ENCODE results near the gene AKT1. TPM values are rescaled to one million over a fixed set of nuclear protein-coding genes. Genes with fewer than 3 reads are reported as not detected.

The AKT1 gene
- total and polyA plus RNA-seq, 2 of the 4 experiments (the other 2 are of a cell fraction) = 193 to 221 TPM

- ChIA-PET CTCF (no interaction called here), POLR2A (ENCODE audit: unreplicated experiment) (no interaction called here)
- Histone ChIP-seq H3K23ac (ENCODE audit: low read depth, low read length) (0 out of 2 replicates have a peak overlapping the region, but pooled peaks have one; percentile 49), H2BK5ac (ENCODE audit: low read depth, low read length, poor library complexity, severe bottlenecking) (peak overlapping the region; percentile 70), H3K4ac (ENCODE audit: low read depth, low read length) (peak overlapping the region; percentile 43; the same call in 1 of the 2 replicates), H3K79me1 (ENCODE audit: low read depth in 1 of 2, low read length in 2 of 2) (no peaks in the 10 kb centered on the region), H4K5ac (ENCODE audit: low read depth, low read length) (no peak overlapping the region), H3K56ac (ENCODE audit: extremely low read depth, insufficient read depth, low read length) (no peak overlapping the region), H3K4me2 (ENCODE audit: low read depth, low read length) (no peak overlapping the region), H2BK20ac (ENCODE audit: low read depth, low read length) (peak overlapping the region; percentile 55; the same call in 1 of the 2 replicates), H3K9ac (ENCODE audit: low read depth, low read length) (peak overlapping the region; percentile 3; the same call in 1 of the 2 replicates), H3K27ac (ENCODE audit: insufficient read depth, low read length) (peak overlapping the region; percentile 38; the same call in 1 of the 2 replicates), H2BK15ac (ENCODE audit: low read depth, low read length) (no peak overlapping the region), H3K18ac (ENCODE audit: low read depth, low read length) (no peak overlapping the region), H2AFZ (replicated peaks; ENCODE audit: low read length, poor library complexity) (peak overlapping the region; percentile 79), H3K27me3 (ENCODE audit: control insufficient read depth, insufficient read depth, low read length) (no peaks in the 10 kb centered on the region), H3K9me3 (ENCODE audit: control insufficient read depth, insufficient read depth, low read length) (no peaks in the 10 kb centered on the region), H3K9me1 (ENCODE audit: insufficient read depth, low read length) (peaks cover 16% of the 10 kb centered on the region), H3K14ac (replicated peaks; ENCODE audit: low read depth, low read length) (peak overlapping the region; percentile 60; the same call in 1 of the 2 replicates), H4K8ac (ENCODE audit: low read depth in 2 of 2, low read length in 2 of 2) (peak overlapping the region; percentile 70 to 88; a peak in 3 of 4 replicates), H4K20me1 (ENCODE audit: insufficient read depth, low read length) (no peaks in the 10 kb centered on the region), H2BK120ac (ENCODE audit: low read depth, low read length) (peak overlapping the region; percentile 60), H3K36me3 (ENCODE audit: control insufficient read depth, insufficient read depth, low read length) (peaks cover 13% of the 10 kb centered on the region), H3K4me1 (ENCODE audit: control insufficient read depth, insufficient read depth, low read length) (peaks cover 18% of the 10 kb centered on the region), H4K91ac (ENCODE audit: insufficient read depth, low read depth, low read length) (peak overlapping the region; percentile 76), H3K4me3 (ENCODE audit: insufficient read depth, low read depth, low read length) (no peak overlapping the region), H2AK9ac (replicated peaks; ENCODE audit: low read depth, low read length, poor library complexity) (peak overlapping the region; percentile 69), H2AK5ac (ENCODE audit: low read depth, low read length) (peak overlapping the region; percentile 91)
- no TSS peak for BruUV-seq (replicated peaks)
- intact Hi-C loops (cut with micrococcal nuclease) (no loop called here), in situ Hi-C loops (cut with MboI; ENCODE audit: low sequenced_read_pairs) (no loop called here), dilution Hi-C loops (cut with HindIII; ENCODE audit: low sequenced_read_pairs, unreplicated experiment) (no loop called here)
- DNase-seq (peak; percentile 78), ATAC-seq (ENCODE audit: low read depth) (peak; percentile 28; the same call in 1 of the 2 replicates)
- 65% methylated on average over 14 of the region's 28 CpGs; no CpG with 5 or more reads in 1 of the 2 experiments for WGBS, 2 experiments (ENCODE audit: extremely low coverage in 2 of 2, insufficient read length in 1 of 2)
- peak; percentile 20 for TF ChIP-seq RCOR1 (IDR thresholded peaks at IDR 0.05; ENCODE audit: insufficient replicate concordance, low read length)
- TF ChIP-seq CHD1 (IDR thresholded peaks at IDR 0.05; ENCODE audit: low read depth, low read length) = no peak
- no peak for TF ChIP-seq CEBPB (IDR thresholded peaks at IDR 0.05; ENCODE audit: low read depth, low read length)
Observed at GRCh38 chr14:104743461-104744380, 51.8 kb downstream of the AKT1 start.
